GM10847 (cell line): ENCODE measurements around the gene ADCY2.
A peak's percentile ranks its signal among the peaks of the same experiment; 100 is the strongest.

Experiments
- POLR2A ChIP-seq: IDR thresholded peaks from 2 replicates; pipeline ENCODE4 v1.6.1; 2011; ENCODE audit not compliant: insufficient read length; ENCODE audit errors: extremely low read depth

The ADCY2 gene

GRCh38 chr5:7857926-7858632 lies 462.1 kb downstream of the ADCY2 start:
- TF ChIP-seq POLR2A = no peak

- TF ChIP-seq POLR2A = no peak
Observed at GRCh38 chr5:7866196-7866595, 470.3 kb downstream of the ADCY2 start.

- no peak for TF ChIP-seq POLR2A
Observed at GRCh38 chr5:7867260-7867659, 471.3 kb downstream of the ADCY2 start.

GRCh38 chr5:7868427-7868772 lies 472.5 kb downstream of the ADCY2 start:
- TF ChIP-seq POLR2A = no peak

- TF ChIP-seq POLR2A = peak; percentile 87
Observed at GRCh38 chr5:7868773-7869473, 473.0 kb downstream of the ADCY2 start, which contains the start of the genes FASTKD3 and MTRR. FASTKD3 (minus strand) TSS chr5:7869031; CDS start chr5:7868083, 948 bp downstream. MTRR (plus strand) TSS chr5:7869148; CDS start chr5:7870795, 1,647 bp downstream.

- TF ChIP-seq POLR2A = no peak
Observed at GRCh38 chr5:7869474-7870136, 473.7 kb downstream of the ADCY2 start.

GRCh38 chr5:7871653-7872052 lies 475.7 kb downstream of the ADCY2 start:
- TF ChIP-seq POLR2A = no peak

- no peak for TF ChIP-seq POLR2A
Observed at GRCh38 chr5:7872517-7873130, 476.7 kb downstream of the ADCY2 start.

GRCh38 chr5:7873216-7873615 lies 477.3 kb downstream of the ADCY2 start:
- no peak for TF ChIP-seq POLR2A

GRCh38 chr5:7874639-7875038 lies 478.7 kb downstream of the ADCY2 start:
- no peak for TF ChIP-seq POLR2A

- no peak for TF ChIP-seq POLR2A
Observed at GRCh38 chr5:7875151-7875550, 479.2 kb downstream of the ADCY2 start.

GRCh38 chr5:7876867-7877266 lies 480.9 kb downstream of the ADCY2 start:
- TF ChIP-seq POLR2A = no peak

- TF ChIP-seq POLR2A = no peak
Observed at GRCh38 chr5:7877851-7878250, 481.9 kb downstream of the ADCY2 start.

- no peak for TF ChIP-seq POLR2A
Observed at GRCh38 chr5:7878381-7878873, 482.5 kb downstream of the ADCY2 start.
